HL-60 (cell line): ENCODE data around the gene BEST3.

Experiments
- DNase-seq, 2 experiments: peaks; one replicate each; pipeline ENCODE4 v3.0.0-alpha.2; 2010 to 2020; ENCODE audit warnings: low read depth in 1 of 2, low spot score in 1 of 2
- H3K27ac ChIP-seq: fragments of 250-450 bp; sonication (Bioruptor Pico); replicated peaks from 2 replicates; pipeline ENCODE4 v1.5.1; 2020; ENCODE audit warnings: mild to moderate bottlenecking, moderate library complexity
- H3K27me3 ChIP-seq: fragments of 250-450 bp; sonication (Bioruptor Pico); 2 replicates; pipeline ENCODE4 v1.5.1; 2021; ENCODE audit warnings: mild to moderate bottlenecking, moderate library complexity; ENCODE audit not compliant: insufficient read depth, poor library complexity, severe bottlenecking
- H3K4me3 ChIP-seq: replicated peaks from 2 replicates; pipeline ENCODE4 v1.5.1; 2011; ENCODE audit warnings: mild to moderate bottlenecking, control low read depth, low read length; ENCODE audit not compliant: insufficient read depth
- CTCF ChIP-seq: IDR thresholded peaks from one replicate; pipeline ENCODE4 v1.5.1; 2011; ENCODE audit warnings: low read length, control low read depth, inconsistent platforms; ENCODE audit not compliant: insufficient read depth
- GABPA ChIP-seq: IDR thresholded peaks from 2 replicates; pipeline ENCODE4 v1.6.1; 2012; ENCODE audit warnings: low read depth
- POLR2AphosphoS5 ChIP-seq: IDR thresholded peaks from 2 replicates; pipeline ENCODE4 v1.6.1; 2012; ENCODE audit warnings: low read depth
- REST ChIP-seq: IDR thresholded peaks from 2 replicates; pipeline ENCODE4 v1.6.1; 2012; ENCODE audit warnings: low read depth; ENCODE audit not compliant: insufficient replicate concordance
- SPI1 ChIP-seq: IDR thresholded peaks from 2 replicates; pipeline ENCODE4 v1.6.1; 2012; ENCODE audit warnings: low read depth, mild to moderate bottlenecking, borderline replicate concordance

Gene BEST3

GRCh38 chr12:69714542-69714941 is 15.4 kb upstream of the BEST3 start:
- TF ChIP-seq REST (no peak), GABPA (no peak), SPI1 (no peak), CTCF (no peak), POLR2AphosphoS5 (no peak)
- no peak overlapping the region for H3K4me3 ChIP-seq
- no peaks in the 10 kb centered on the region for H3K27me3 ChIP-seq
- H3K27ac ChIP-seq, result no peak overlapping the region
- DNase-seq, result no peak

- DNase-seq, result no peak
- TF ChIP-seq REST (no peak), SPI1 (no peak), CTCF (no peak), GABPA (no peak), POLR2AphosphoS5 (no peak)
- Histone ChIP-seq H3K27me3 (no peaks in the 10 kb centered on the region), H3K4me3 (no peak overlapping the region), H3K27ac (no peak overlapping the region)
These were observed 13.7 kb upstream of the BEST3 start for GRCh38 chr12:69712826-69713225.

GRCh38 chr12:69708649-69709048 is 9.5 kb upstream of the BEST3 start:
- no peaks in the 10 kb centered on the region for H3K27me3 ChIP-seq

More at GRCh38 chr12:69708649-69709048, 9.5 kb upstream of the BEST3 start:
- no peak for DNase-seq
- TF ChIP-seq SPI1 (no peak), REST (no peak), GABPA (no peak), CTCF (no peak), POLR2AphosphoS5 (no peak)
- Histone ChIP-seq H3K27ac (no peak overlapping the region), H3K4me3 (no peak overlapping the region)
